IPS-18c (cell line): ENCODE data around the gene ABLIM1.

Experiments
- H3K4me3 ChIP-seq: 2 replicates; pipeline ENCODE4 v1.7.0; 2013; ENCODE audit warnings: low read depth, mild to moderate bottlenecking, low read length, moderate library complexity; ENCODE audit not compliant: insufficient read depth
- H3K9me3 ChIP-seq: one replicate; pipeline ENCODE4 v1.6.1; 2013; ENCODE audit warnings: mild to moderate bottlenecking, low read length, moderate library complexity; ENCODE audit not compliant: control insufficient read depth, insufficient read depth

ABLIM1 gene

DNA sequence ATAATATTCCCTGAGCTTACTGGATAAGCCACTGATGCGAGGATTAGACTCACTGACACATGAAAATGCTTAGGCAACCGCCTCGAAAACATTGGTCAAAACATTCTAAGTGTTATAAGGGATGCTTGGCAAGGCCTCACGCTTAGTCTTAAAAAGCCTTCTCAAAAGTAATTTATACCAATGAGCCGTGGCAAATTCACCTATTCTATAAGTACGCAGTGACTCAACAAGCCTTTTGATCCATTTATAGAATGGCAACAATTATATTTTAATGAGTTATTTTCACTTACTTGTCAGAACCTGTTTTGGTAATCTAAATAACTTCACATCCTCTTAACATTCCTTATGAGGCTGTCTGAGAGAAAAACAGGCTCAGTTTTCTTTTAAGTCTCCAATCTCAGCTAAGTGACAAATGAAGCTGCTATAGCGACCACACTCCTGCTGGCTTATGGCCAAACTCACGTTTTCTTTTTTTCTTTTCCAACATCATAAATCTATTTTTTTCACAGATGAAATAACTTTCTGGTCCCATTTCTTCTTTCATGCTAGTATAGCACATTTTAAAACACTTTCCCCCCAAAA lies 132.6 kb downstream of the ABLIM1 start:
- no peak overlapping the region for H3K4me3 ChIP-seq

DNA sequence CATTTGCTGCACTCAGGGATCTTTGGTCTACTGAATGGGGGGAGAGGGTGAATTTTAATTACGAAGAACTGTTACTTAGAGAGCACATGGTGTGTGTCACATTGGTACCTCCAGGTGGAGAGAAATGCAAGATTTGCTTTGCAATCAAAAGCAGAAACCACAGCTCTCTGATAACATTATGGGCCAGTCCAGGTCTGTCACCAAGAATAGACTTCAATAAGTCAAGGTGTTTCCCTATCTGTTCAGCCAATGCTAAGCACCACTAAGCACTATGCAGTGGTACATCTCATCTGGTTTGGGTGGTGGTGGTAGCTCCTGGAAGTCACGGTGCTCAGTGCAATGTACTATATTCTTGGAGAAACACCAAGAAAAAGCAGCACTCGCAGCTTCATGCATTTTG lies 134.2 kb downstream of the ABLIM1 start:
- no peak overlapping the region for H3K4me3 ChIP-seq
- peaks cover 3% of the 10 kb centered on the region for H3K9me3 ChIP-seq

More for the DNA sequence above, 132.6 kb downstream of the ABLIM1 start:
- H3K9me3 ChIP-seq, result peaks cover 3% of the 10 kb centered on the region

DNA sequence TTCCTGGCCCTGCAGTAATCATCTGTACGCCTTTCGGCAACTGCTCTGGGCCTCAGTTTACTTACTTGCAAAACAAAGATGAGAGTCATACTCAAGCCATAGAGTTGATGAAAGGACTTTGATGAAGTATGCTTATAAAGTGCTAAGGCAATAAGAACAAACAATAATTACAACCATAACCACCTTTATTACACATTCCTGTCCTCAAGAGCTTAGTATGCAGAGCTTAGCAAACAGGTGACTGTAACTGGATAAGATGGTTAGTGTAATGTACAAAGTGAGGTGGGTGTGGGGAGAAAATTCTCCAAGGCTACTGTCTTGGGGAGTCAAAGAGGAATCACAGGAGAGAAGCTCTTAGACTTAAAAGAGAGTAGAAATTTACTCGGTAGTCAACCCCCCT lies 136.8 kb downstream of the ABLIM1 start:
- peaks cover 3% of the 10 kb centered on the region for H3K9me3 ChIP-seq
- no peak overlapping the region for H3K4me3 ChIP-seq

DNA sequence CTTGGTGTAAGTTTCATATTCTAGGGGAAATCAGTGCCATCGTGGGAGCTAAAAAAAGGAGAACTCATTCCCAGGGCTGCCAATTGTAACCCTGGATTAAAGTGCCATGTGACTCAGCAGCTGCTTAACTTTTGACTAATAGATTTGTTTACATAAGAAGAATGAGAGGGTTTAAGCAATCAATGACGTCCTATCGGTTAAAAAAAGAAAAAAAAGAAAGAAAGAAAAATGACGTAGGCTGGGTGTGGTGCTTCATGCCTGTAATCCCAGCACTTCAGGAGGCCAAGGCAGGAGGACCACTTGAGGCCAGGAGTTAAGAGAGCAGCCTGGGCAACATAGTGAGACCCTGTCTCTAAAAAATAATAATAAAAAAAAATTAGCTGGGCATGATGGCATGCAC lies 137.6 kb downstream of the ABLIM1 start:
- H3K9me3 ChIP-seq, result peaks cover 3% of the 10 kb centered on the region

DNA sequence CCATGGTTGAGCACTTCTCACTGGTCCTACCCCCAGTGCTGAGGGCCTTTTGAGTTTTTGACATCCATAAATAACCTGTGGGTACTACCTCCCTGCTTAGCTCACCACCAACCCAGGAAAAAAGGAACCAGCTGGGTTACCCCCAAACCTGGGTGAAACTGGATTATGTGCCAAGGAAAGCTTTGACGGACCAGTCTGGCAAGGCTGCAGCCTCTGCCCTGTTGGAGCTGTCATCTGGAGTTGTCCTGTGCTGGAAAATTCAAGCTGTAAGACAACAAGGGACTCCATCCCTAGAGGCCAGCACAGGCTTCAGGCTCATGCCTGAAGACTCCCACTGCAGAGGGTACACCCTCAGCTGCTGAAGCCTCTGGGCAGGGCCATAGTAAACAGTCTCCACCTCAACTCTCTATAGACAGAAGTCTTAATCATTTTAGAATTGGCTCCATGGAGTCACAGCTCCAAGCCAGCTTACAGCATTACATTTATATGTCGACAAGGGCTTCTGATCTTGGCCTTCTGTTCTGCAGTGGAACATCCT lies 138.2 kb downstream of the ABLIM1 start:
- H3K9me3 ChIP-seq, result peaks cover 3% of the 10 kb centered on the region
- H3K4me3 ChIP-seq, result no peak overlapping the region

More for the DNA sequence above, 137.6 kb downstream of the ABLIM1 start:
- no peak overlapping the region for H3K4me3 ChIP-seq

DNA sequence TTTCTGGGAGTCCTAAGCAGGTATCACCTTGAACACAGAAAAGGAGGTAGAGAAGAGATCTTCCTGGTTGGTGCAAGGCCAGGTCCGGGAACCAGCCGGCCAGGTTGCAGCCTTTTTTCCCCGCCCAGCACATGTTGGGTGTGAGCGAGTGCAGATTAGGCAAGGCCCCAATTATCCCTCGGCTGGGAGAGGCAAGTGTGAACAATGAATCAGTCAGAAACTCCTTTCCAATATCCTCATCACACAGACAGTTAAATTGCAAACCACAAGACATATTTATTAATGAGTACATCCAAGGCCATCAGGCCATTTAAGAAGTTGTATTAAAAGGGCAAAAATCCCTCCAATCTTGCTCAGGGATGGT lies 138.8 kb downstream of the ABLIM1 start:
- H3K4me3 ChIP-seq, result no peak overlapping the region

DNA sequence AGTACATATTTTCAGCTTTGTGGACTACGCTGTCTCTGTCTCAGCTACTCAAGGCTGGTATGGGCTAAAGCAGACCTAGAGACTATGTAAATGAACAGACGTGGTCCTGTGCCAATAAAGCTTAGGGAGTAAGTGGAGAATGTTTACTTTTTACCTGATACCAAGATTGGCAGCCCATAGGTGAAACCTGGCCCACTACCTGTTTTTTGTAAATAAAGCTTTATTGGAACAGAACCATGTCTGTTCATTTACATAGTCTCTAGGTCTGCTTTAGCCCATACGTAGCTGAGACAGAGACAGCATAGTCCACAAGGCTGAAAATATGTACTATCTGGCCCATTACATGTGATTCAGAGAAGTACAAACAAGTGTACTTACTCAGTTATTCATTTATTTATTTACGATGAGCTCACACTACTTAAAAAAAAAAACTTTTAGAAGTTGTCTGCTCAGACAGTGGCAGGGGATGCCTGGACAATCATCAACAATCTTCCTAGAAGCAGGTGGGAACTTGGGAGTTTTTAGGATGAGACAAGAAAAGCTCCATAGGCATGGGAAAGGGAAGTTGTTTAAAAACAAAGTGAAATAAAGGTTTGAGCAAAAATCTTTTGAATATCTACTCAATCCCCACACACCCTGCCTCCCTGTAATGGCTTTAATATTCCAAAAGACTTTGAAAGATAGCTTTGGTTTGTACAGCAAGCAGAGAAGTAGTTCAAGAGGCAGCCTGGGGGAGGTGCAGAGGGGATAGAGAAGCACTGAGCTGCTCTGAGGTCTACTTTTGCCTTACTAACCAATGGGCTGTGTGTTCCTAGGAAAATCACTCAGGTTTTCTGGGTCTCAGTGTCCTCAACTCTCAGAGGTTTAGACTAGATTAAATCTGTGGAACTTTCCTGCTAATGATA lies 139.4 kb downstream of the ABLIM1 start:
- no peak overlapping the region for H3K4me3 ChIP-seq
- peaks cover 2% of the 10 kb centered on the region for H3K9me3 ChIP-seq

More for the DNA sequence above, 138.8 kb downstream of the ABLIM1 start:
- peaks cover 3% of the 10 kb centered on the region for H3K9me3 ChIP-seq

DNA sequence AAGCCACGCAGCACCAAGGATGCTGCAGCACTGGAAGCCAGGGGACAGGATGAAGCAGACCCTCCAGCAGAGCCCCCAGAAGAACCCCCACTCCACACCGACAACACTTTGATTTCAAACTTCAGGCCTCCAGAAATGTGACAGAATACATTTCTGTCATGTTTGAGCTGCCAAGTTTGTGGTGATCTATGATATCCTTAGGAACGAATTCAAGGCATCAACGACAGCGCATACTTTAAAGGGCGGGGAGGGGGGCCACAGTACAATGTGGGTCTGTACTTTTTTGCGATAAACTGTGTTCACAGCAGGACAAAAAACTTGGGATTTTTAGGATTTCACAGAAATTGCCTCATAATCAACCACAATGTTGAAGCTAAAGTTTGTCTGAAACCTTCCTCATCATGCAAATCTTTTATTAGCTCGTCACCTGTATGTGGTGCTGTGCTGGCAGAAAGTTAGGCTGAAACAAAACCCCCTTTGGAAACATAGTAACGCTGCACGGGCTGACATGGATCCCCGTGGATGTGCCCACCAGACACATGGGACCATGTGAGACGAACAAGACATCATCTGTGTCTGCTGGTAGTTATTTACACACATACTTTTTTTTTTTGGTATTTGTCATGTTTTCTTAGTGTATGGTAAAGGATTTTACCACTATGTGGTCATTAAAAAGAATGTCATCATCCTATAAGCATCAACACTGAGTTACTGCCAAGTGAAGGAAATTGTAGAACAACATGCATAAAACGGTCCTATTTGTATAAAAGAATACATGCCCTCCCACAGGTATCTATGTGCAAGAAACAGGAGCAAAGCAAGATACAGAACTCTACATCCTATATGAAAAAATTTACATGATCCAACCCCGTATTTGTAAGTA lies 140.5 kb downstream of the ABLIM1 start:
- no peak overlapping the region for H3K4me3 ChIP-seq
- no peaks in the 10 kb centered on the region for H3K9me3 ChIP-seq

DNA sequence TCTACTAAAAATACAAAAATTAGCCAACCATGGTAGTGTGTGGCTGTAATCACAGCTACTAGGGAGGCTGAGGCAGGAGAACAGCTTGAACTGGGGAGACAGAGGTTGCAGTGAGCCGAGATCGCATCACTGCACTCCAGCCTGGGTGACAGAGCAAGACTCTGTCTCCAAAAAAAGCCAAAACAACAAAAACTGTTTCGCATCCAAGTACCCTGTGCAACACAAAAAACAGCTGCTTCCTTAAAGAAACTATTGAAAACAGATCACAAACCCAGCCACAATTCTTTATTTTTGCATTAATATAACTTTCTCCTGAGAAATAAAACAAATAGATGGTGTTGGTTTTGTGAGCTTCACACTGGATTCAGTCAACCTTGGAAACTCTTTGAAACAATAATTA lies 141.7 kb downstream of the ABLIM1 start:
- no peak overlapping the region for H3K4me3 ChIP-seq
- H3K9me3 ChIP-seq, result no peaks in the 10 kb centered on the region

DNA sequence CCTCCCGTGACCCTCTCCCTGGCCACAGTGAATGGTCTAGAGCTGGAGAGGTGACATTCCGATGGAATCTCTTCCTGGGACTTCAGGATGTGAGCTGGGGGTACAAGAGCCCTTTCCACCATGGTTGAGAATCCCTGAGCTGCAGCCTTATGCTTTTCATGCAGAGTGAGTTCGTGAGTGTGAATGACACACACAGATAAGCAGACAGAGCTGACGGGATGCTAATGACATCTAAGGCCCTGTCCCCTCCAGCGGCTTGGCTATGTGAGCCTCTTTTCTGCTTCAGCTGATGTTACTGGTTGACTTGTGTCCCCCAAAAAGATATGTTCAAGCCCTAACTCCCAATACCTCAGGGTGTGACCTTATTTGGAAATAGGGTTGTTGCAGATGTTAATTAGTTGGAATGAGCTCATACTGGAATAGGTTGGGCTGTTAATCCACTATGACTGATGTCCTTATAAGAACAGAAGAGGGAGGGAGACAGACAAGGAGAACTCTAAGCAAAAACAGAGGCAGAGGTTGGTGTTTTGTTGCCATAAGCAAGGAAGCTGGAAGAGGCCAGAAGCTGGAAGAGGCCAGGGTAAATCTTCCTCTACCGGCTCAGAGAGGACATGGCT lies 142.7 kb downstream of the ABLIM1 start:
- no peaks in the 10 kb centered on the region for H3K9me3 ChIP-seq
- no peak overlapping the region for H3K4me3 ChIP-seq

DNA sequence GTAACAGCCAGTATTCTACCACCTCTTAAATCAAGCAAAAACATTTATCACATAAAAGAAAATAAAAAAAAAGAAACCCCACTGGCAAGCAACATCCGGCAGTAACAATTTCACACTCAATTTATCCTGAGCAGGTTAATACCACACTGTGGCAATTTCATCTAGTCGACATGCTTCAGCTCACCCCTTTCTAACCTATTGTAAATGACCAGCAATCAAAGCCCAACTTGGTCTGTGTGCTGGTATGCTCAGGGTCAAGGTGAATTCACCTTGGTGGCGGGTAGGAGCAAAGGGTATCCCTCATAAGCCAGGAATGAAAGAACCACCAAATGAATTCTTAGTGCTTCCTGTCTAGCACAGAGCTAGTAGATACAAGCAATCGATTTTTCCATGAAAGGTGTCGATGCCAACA lies 144.7 kb downstream of the ABLIM1 start:
- no peak overlapping the region for H3K4me3 ChIP-seq
- H3K9me3 ChIP-seq, result no peaks in the 10 kb centered on the region

DNA sequence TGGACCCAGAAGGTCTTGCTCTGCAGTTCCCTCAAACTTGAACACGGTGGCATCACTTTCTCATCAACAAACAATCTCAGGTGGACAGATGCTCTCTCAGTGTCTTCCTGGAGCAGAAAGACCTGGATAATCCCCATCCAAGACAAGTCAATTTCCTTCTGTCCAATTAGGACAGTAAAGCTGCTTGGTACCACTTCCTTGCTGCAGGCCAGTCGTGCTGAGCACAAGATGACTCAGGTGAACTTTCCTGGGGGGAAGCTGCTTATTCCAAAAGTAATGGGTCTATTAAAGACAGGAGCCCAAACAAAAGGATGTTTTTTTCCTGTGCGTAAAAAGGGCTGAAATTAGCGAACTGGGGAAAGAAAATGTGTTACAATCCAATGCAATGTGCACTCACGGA lies 146.2 kb downstream of the ABLIM1 start:
- no peak overlapping the region for H3K4me3 ChIP-seq
- no peaks in the 10 kb centered on the region for H3K9me3 ChIP-seq

DNA sequence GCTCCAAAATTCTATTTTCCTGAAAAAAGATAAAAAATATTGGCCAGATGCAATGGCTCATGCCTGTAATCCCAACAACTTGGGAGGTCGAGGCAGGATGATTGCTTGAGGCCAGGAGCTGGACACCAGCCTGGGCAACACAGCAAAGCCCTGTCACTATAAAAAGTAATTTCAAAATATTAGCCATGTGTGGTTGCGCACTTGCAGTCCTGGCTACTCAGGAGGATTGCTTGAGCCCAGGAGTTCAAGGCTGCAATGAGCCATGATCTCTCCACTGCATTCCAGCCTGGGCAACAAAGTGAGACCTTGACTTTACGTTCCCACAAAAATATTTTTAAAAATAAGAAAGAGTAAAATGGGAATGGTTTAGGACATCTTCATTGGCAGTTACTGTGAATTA lies 149.7 kb downstream of the ABLIM1 start:
- Histone ChIP-seq H3K9me3 (no peaks in the 10 kb centered on the region), H3K4me3 (no peak overlapping the region)

DNA sequence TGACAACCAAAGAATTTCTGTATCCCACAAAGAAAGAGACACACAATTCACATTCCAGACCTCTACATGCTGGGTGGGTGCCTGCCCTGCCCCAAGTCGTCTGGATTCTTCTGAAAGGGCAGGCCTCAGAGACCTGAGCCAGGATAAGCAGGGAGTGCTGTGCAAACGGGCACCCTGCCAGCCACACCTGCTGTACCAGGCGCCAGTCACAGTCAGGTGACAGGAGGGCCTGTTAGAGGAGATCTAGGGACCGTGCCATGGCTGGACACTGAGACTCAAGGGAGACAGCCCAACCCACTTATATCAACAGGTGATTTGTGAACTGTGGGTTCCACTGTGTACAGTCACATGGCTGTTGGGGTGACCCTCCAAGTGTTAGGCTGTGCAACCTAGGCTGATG lies 150.6 kb downstream of the ABLIM1 start:
- Histone ChIP-seq H3K9me3 (no peaks in the 10 kb centered on the region), H3K4me3 (no peak overlapping the region)

DNA sequence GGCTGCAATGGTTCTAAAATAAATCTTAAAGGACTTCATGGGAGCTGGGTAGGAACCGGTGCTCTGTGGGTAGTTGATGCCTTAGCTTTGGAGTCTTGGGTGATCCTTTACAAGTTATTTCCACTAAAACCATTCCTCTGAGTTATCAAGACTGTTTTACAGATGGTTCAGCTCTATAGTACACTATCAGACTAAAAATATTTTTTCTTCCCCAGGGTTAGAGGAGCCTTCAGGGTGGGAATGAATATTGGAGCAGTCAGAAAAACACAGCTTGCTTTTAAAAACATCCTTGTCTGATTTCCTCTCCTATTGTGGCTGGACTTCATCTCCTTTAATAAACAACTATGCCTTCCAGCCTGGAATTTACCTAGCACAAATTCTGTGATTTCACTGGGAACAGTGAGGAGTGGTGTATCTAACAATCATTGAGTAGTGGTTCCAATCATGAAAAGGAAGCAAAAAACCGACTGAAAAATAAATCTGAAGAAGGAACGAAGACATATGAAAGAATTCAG lies 151.1 kb downstream of the ABLIM1 start:
- Histone ChIP-seq H3K9me3 (no peaks in the 10 kb centered on the region), H3K4me3 (no peak overlapping the region)

DNA sequence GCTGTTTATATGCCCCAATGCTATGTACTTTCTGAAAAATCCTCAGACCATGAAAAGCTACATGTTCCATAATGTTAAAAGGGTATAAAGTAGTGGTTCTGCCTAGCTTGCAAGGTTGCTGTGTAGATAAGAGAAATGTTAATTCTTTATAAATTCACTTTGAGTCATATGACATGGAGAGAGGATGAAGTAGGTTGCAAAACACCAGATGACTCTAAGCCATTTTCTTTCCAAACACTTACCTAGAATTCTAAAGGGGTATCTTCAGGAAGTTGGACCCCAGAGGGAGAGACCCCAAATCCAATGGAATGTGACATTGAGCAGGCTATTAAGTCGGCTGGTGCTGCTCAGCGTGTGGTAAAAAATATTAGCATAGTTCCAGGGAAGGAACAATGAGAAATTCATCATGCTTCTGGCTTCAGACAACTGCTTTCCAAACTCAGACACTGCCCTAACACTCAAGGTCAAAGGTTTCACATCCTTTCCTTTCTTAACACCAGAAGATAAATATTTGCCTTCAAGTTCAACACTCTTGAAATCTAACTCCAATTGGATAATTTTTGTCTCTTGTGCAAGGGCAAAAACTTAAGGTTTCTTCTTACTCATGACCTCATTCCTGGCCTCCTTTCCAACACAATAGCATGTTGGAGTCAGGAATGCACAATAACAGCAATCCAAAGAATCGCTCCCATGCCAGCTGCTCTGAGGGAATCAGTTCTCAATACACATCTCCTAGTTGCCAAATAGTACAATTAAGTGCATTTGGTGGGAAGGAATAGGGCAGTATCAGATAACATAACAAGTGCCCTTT lies 153.1 kb downstream of the ABLIM1 start:
- H3K9me3 ChIP-seq, result no peaks in the 10 kb centered on the region
- no peak overlapping the region for H3K4me3 ChIP-seq
